ENCODE results near the gene CCDC102A.
A peak's percentile ranks its signal among the peaks of the same experiment; 100 is the strongest.

CCDC102A gene

DNA sequence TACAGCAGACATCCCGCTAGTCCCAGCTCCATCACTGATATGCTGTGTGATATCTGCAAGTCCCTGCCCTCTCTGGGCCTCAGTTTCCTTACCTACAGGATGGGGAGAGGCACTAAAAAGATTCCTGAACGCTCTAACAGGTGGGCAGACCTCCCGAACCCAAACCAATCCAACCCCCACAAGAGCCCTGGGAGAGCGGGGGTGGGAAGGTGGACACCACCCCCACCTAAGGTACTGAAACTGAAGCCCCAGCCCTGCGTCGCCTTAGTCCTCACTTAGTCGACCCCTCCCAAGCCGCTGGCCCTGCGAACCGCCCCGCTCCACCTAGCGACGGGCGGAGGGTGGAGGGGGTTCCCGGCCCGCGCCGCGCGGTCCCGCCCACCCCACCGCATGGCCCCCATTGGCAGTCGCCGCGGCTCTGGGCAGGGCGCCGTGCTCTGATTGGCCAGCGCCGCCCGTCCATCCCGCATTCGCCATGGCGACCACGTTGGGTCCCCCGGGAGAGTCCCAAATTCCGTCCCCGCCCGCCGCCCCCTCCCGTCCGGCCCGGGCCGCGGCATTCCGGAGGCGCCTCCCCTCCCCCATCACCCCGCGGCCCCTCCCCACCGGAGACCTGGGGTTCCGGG lies 578 bp downstream of the CCDC102A start:
- DNase-seq = peak; percentile 91

DNA sequence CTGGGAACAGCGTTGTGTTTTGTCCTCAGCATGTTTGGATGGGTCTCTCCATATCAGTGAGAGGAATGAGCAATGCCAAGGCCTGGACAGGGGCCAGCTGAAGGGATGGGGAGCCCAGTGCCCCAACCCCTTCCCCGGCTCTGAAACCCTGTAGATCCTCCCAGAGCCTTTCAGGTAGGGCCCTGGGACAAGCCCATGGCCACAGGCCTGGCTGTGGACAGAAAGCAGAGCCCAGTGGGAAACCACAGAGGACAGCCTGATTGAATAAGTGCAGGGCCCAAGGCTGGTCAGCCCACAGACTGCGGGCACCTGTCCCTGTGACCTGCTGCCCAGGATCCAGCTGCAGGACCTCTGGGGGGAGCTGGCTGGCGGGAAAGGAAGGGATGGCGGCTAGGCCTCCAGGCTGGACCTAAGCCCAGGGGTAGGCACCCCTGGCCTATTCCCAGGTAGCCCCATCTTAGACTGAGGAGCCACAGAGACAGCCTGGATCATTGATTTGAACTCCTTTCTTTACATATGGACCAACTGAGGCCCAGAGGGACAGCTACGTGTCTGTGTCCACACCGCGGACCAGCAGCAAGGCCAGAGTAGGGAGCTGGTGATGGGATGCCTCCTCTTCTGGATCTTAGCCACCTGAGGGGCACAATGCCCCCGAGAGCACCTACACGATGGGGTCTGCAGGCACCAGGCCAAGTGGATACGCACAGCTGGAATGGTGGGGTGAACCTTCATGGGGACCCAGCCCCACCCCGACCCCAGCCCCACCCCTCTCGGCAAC lies 1.3 kb downstream of the CCDC102A start:
- DNase-seq = no peak

- no peak for DNase-seq
Measured at GRCh38 chr16:57534337-57534880, 2.0 kb downstream of the CCDC102A start.

DNA sequence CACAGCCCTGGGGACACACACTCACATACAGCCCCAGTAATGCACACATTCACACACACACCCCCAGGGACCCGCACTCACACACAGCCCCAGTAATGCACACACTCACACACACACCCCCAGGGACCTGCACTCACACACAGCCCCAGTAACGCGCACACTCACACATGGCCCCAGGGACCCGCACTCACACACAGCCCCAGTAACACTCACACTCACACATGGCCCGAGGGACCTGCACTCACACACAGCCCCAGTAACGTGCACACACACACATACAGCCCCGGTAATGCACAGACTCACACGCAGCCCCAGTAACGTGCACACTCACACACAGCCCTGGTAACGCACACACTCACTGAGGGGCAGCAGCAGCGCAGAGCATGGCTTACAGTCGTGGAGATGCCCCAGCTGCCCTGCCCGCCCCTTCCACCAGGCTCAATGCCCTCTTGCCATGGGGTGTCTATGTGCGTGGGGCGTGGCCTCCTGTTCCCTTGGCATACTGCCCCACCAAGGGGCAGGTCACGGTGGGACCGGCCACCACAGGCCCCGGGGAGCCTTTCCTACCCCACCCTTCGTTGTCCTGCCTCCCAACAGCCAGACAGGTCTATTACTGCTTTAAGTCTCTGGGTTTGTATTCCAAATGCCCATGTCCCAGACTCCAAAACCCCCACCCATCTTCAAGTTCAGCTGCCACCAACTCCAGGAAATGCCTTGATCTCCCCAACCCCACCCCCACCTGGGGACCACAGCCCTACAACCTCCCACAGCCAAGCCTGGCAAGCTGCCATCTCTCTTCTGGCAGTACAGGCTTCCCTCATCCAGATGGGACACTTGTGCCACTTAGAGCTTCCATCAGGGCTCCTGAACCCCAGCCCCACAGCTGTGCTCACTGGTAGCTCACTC lies 2.7 kb downstream of the CCDC102A start:
- no peak for DNase-seq

GRCh38 chr16:57532266-57532625 lies 4.1 kb downstream of the CCDC102A start:
- no peak for DNase-seq

GRCh38 chr16:57531635-57532265 lies 4.6 kb downstream of the CCDC102A start:
- no peak for DNase-seq

DNA sequence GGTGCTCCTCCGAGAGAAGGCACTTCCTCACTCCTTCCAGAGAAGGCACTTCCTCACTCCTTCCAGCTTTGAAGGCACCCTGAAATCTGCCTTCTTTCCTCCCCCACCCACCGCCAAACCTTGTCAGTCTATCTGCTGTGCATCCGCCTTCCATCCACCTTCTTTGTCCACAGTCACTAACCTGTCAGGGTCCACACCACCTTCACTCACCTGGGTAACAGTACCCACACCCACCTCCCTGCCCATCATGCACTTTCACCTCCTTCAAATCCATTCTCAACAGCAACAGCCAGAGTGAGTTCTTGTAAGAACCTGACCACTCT lies 5.2 kb downstream of the CCDC102A start:
- DNase-seq = no peak

DNA sequence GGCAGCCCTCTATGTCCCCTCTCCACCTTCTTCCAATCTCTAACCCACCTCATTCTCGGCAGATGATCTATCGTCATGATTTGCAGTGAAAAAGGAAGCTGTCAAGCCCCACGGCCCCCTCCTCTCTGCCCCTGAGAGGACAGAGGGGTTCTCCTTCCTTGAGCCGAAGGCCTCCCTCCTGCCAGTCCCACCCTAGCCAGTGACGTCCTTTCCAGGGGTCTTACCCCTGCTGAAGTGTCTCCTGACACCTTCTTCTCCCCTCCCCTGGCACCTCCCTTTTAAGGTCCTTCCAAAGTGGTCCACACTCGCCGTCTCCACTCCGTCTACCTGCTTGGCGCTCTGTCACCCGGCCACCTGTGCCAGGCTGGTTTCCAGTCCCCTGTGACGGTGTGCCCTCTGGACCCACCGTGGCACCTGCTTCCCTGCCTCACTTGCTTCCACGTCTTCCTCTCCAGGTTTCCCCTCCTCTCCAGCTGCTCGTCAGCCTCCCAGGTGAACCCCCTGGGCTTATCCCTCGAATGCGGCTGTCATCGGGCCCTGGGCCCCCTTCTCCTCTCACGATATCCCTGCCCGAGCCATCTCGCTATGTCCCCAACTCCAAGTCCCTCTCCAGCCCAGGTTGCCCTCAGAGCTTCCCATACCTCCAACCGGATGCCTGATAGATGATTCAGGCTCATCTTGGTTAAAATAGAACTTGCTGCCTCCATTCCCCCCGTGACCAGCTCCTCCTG lies 5.7 kb downstream of the CCDC102A start:
- no peak for DNase-seq

DNA sequence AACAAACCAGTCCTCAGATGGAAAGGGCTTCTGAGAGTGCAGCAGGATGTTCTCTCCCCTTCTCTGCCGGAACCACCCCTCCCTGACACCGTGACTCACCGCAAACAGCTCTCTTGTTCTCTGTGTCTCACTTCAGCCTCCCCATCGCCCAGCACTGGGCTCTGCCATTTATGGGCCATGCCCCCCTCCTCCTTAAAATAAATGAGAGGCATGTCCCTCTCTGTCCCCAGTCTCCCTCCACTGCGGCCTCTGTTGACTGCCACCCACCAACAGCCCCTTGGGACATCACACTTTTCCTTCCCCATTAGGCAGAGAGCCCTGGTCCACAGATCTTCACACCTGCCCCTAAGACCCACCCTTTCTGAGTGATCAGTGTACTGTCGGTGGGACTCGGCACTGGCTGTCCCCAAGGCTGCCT lies 6.3 kb downstream of the CCDC102A start:
- peak; percentile 84 for DNase-seq

DNA sequence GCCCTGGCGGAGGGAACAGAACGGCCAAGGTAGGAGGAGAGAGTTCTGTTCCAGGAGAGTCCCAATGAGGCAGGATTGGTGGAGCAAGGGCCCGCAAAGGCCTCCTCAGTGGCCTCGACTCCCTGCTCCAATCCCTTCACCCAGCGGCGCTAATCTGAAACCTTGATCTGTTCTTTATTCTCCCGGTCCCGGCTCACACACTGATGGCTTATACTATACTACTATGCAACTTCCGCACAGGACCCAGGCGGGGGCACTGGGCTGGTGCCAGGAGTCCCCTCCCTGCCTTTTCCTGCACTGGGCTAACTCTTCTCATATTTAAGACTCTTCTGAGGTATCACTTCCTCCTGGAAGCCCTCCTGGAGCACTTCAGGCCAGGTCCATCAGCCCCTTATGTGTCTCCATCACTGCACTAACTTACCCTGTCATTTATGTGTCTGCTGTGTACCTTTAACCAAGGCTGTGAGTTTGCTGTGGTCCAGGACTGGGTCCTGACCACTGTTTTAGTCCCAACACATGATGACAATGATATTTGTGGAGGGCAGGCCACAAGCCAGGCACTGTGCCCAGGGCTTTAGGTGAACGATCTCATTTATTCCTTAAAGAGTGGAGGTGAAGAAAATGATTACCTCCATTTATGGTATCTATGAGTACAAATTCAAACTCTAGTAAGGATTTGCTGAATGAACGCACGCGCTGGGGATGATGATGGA lies 6.8 kb downstream of the CCDC102A start:
- no peak for DNase-seq

- DNase-seq = no peak
Measured at GRCh38 chr16:57528499-57529390, 7.6 kb downstream of the CCDC102A start.

GRCh38 chr16:57527610-57528360 lies 8.6 kb downstream of the CCDC102A start:
- DNase-seq = no peak

DNA sequence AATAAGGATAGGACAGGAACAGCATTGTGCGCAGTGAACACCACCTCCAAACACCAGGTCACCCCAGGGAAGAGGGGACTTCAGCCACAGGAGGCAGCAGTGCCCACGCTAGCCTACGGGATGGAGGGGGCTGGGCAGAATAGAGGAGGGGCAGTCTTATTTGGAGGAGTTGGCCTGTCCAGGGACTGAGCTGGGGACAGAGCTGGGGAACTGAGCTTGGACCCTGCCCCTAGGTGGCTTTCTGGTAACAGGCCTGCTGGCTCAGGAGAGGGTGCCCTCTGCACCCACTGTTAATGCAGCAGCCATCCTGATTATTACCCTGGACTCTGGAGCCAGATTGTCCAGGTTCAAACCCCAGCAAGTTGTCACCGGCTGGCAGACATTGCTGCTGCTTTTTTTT lies 9.3 kb downstream of the CCDC102A start:
- DNase-seq = no peak

DNA sequence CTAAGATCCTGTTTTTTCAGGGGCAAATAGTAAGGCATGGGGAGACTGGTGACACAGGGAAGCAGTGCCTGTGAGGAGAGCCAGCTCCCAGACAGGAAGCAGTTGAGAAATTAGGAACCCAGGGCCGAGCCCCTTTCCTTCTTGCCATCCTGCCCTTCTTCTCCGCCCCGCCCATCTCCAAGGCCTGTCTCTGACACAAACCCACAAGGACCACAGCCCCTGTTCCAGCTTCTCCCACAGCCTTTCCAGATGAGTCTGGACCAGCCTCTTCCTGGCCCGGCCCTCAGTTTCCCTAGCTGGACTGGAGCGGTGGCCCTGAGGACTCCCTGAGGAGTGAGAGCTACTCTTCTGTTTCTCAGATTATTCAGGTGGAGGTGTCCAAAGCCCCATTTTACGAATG lies 9.9 kb downstream of the CCDC102A start:
- DNase-seq = no peak

DNA sequence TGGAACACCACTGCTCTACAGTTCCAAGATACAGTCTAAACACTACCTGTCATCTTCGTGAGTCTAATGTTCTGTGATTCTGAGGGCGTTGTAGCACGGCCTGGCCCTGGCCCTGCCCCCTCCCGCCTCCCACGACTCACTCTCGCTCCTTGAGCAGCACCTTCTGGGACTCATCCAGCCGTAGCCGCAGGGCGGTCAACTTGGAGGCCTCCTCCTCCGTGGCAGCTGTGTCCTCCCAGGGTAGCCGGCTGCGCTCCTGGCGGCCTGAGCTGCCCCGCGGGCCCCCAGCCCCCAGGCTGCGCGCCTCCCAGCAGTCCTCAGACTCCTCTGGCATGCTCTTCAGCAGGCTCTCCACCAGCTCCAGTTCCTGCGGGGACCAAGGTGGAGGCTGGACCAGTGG lies 10.6 kb downstream of the CCDC102A start:
- DNase-seq = no peak

- DNase-seq = no peak
Measured at GRCh38 chr16:57522960-57523359, 13.4 kb downstream of the CCDC102A start.

- peak; percentile 84 for DNase-seq
Measured at GRCh38 chr16:57519796-57520360, 16.5 kb downstream of the CCDC102A start.

DNA sequence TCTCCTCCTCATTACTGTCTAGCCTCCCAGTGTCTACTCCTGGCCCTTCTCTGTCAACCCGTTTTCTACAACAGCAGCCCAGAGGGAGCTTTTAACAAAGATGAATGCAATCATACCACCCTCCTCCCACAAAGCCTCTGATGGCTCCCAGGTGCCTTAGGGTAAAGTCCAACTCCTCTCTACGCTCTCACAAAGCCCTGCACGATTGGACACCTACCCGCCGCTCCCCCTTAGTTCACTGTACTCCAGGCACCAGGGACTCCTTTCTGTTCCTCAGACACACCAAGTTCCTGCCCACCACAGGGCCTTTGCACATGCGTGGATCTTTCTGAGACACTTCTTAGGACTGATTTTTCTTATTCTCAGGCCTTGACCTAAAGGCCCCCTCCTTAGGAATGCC lies 17.4 kb downstream of the CCDC102A start:
- no peak for DNase-seq

DNA sequence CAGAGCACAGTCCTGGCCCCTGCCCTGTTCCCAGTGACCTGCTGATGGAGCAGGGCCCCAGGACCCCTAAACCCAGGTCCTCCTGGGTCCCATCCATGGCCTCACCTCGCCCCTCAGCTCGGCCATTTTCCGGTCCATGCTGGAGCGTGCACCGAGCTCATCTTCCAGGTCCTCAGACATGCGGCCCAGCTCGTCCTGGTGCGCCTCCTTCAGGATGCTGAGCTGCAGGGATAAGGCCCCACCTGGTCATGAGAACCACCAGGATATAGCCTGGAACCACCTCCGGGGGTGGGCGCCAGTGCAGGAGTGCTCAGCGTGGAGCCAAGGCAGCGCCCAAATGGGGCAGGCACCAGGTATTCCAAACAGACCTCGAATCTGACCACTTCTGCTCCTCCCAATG lies 17.9 kb downstream of the CCDC102A start:
- no peak for DNase-seq
